SK-N-MC (cell line): ENCODE measurements around the gene ARID3C.

Experiments used
- DNase-seq: peaks from one replicate; pipeline ENCODE4 v3.0.0-alpha.2; 2011; ENCODE audit warnings: low read depth, low spot score
- H3K27ac ChIP-seq: fragments of 200-600 bp; sonication (generic); 2 replicates; pipeline ENCODE4 v1.5.1; 2016; ENCODE audit warnings: mixed run types
- H3K36me3 ChIP-seq: fragments of 200-600 bp; sonication (generic); 2 replicates; pipeline ENCODE4 v1.6.1; 2017; ENCODE audit warnings: antibody characterized with exemption, low read length, mixed read lengths; ENCODE audit not compliant: insufficient read depth
- H3K4me3 ChIP-seq: fragments of 200-600 bp; sonication (generic); 2 replicates; pipeline ENCODE4 v1.5.1; 2016
- H3K9ac ChIP-seq: fragments of 200-600 bp; sonication (generic); 2 replicates; pipeline ENCODE4 v1.8.0; 2017; ENCODE audit warnings: mixed run types, mixed read lengths; ENCODE audit not compliant: insufficient read length
- H3K9me3 ChIP-seq: fragments of 200-600 bp; sonication (generic); 2 replicates; pipeline ENCODE4 v1.6.1; 2017; ENCODE audit warnings: low read depth, mild to moderate bottlenecking, antibody characterized with exemption, low read length, moderate library complexity, mixed read lengths
- EZH2 ChIP-seq: fragments of 200-600 bp; sonication (generic); IDR thresholded peaks from one replicate; pipeline ENCODE4 v1.6.1; 2017; ENCODE audit warnings: antibody characterized with exemption
- FOXP2 ChIP-seq: optimal IDR thresholded peaks from 2 replicates; pipeline ENCODE3; 2011; ENCODE audit warnings: mild to moderate bottlenecking, moderate library complexity; ENCODE audit not compliant: insufficient read depth; ENCODE audit errors: extremely low read length, control extremely low read depth
- POLR2AphosphoS5 ChIP-seq: IDR thresholded peaks from 2 replicates; pipeline ENCODE4 v1.6.1; 2012; ENCODE audit warnings: mild to moderate bottlenecking, low read depth, low read length, borderline replicate concordance

Gene ARID3C

DNA sequence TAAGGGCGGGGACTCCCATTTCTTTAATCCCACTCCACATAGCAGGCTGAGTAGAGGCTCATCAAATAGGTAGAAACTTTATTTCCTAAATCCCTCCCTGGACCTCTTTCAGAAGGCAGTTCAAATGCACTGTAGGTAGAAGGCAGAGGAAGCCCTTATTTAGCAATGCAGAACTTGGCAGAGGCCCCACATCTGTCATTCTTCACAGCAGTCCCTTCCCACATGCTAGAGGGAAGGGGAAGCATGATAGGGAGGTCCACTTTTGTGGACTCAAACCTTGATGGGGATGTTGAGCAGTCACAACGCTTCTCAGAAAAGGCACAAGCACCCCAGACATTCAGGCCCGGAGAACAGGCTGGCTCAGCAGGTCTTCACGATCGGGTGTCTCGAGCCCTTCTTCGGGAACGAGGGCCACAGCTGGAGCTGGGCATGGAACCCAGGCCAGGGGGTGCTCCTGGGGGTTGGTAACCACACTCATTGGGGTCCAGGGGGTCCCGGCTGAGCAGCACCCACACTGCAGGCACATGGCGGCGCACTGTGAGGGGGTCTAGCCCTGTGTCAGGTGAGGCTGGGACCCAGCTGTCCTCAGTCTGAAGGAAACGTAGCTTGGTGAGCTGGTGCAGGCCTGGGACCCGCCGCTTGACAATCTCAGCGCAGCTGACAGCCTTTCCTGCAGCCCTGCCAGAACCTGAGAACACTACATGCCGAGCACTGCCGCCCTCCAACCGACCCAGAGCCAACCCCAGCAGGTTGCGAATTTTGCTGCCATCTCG lies 18.2 kb downstream of the ARID3C start:
- DNase-seq, result no peak
- TF ChIP-seq FOXP2 (no peak), EZH2 (no peak), POLR2AphosphoS5 (no peak)
- H3K9me3 ChIP-seq, result no peaks in the 10 kb centered on the region
- no peaks in the 10 kb centered on the region for H3K36me3 ChIP-seq
- H3K4me3 ChIP-seq, result peak overlapping the region; percentile 87
- no peak overlapping the region for H3K27ac ChIP-seq
- H3K9ac ChIP-seq, result no peak overlapping the region

DNA sequence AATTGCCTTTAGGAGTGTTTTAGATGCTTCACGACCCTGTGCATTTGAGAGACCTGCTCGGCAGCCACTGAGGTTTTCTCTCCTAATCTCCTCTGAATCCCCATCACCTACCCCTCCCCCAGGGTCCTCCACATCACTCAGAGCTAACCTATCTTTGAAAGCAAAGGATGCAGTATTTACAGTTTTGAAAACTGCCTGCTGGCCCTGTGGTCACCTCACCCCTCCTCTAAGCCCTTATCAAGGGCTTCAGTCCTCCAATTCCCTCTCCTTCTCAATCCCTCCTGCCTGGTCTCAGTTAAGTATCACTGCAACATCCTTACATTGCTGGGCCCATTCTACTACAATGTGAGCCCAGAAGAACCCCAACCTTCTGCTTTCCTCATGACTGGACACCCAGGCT lies 21.5 kb downstream of the ARID3C start:
- DNase-seq, result no peak
- Histone ChIP-seq H3K36me3 (no peaks in the 10 kb centered on the region), H3K27ac (no peak overlapping the region), H3K9ac (no peak overlapping the region), H3K4me3 (no peak overlapping the region), H3K9me3 (no peaks in the 10 kb centered on the region)
- TF ChIP-seq FOXP2, result no peak
- no peak for TF ChIP-seq EZH2
- TF ChIP-seq POLR2AphosphoS5, result no peak

DNA sequence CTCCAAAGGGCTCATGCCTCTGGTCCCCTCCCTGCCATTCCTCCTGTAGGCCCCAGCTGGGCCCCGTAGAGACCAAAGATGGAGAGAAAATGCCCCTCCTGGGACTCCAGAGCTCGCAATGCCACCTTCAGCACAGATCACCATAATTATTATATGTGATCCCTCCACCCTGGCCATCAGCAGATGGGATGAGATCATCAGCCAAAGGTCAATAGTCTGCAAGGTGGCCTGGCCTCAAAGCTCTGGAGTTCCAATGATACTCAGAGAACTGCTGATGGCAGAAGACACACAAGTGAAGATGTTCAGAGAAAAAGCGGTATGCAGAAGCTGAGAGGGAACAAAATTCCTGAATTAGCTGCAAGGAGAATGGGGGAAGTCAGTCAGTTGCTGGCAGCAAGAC lies 22.0 kb downstream of the ARID3C start:
- Histone ChIP-seq H3K27ac (no peak overlapping the region), H3K36me3 (no peaks in the 10 kb centered on the region), H3K4me3 (no peak overlapping the region), H3K9ac (no peak overlapping the region), H3K9me3 (no peaks in the 10 kb centered on the region)
- no peak for DNase-seq
- TF ChIP-seq EZH2 (no peak), POLR2AphosphoS5 (no peak), FOXP2 (no peak)

DNA sequence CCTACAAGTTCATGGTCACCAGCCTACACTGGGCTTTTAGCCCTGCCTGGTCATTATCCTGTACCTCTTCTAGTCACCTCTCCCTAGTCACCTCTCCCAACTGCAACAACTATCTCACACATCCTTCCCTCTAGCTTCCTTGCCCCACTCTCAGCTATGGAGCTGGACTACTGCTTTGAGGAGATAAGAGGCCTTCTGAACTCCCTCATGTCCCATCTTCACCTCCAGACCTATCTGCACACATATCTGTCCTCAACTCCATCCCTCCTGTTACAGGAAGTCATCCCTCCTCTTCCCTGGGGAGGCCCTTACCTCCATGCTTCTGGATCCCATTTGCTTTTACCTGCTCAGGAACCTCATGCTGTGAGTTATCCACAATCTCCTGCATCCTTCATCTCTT lies 22.7 kb downstream of the ARID3C start:
- Histone ChIP-seq H3K9me3 (no peaks in the 10 kb centered on the region), H3K4me3 (no peak overlapping the region), H3K36me3 (no peaks in the 10 kb centered on the region), H3K27ac (no peak overlapping the region), H3K9ac (no peak overlapping the region)
- TF ChIP-seq EZH2 (no peak), POLR2AphosphoS5 (no peak), FOXP2 (no peak)
- no peak for DNase-seq

DNA sequence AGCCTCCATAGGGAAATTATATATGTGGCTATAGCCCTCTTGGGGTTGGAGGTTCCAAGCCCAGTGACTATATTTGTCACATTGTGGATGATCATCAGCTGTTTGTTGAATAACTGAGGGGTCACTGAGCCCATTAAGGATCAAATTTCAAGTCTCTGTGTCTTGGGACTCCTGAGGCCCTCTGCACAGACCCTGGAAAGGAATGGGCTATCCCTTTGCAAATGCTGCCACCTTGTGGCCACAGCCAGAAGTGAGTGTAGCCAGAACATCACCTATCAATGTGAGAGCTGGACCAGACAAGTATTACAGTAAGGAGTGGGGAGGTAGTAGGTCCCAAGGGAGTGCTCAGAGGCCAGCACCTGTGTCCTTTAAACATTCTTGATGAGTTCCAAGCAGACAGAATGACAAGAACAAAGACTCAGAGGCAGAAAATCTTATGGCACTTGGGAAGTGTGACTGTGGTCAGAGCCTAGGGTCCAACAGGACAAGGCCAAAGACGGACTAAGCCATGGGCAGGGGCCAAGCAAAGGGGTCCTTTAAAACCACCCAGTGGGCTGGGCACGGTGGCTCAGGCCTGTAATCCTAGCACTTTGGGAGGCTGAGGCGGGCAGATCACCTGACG lies 25.1 kb downstream of the ARID3C start:
- no peak overlapping the region for H3K9ac ChIP-seq
- no peak overlapping the region for H3K27ac ChIP-seq
- TF ChIP-seq EZH2 (no peak), FOXP2 (no peak), POLR2AphosphoS5 (no peak)
- peak; percentile 52 for DNase-seq
- no peaks in the 10 kb centered on the region for H3K9me3 ChIP-seq
- no peaks in the 10 kb centered on the region for H3K36me3 ChIP-seq
- no peak overlapping the region for H3K4me3 ChIP-seq

DNA sequence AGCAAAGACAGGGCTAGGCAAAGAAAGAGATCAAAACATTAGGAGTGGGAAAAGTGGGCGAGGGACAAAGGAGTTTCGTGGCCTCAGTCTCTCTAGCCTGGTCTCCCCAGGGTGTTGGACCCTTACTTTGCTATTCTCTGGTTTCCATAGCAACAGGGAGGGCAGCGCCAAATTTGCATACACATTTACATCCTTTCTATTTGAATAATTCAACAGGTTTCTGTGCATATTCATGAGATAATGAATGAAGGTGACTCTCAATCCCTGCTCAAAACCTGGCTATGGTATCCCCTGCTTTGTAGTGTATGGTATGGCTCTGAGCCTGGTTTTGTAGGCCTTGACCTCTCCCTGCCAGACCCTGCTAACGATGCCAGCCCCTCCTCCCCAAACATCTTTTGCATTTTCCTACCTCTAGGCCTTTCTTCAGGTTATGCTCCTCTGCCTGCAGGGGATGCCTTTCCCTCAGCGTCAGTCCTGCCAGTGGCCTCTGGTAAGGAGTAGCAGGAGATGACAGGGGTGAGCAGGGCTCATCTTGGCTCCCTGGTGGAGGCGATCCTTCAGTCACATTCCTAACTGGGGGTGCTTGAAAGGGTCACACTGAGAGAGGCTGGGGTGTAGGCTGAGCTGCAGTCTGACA lies 26.8 kb downstream of the ARID3C start:
- Histone ChIP-seq H3K4me3 (no peak overlapping the region), H3K9me3 (no peaks in the 10 kb centered on the region), H3K9ac (no peak overlapping the region), H3K36me3 (no peaks in the 10 kb centered on the region), H3K27ac (no peak overlapping the region)
- no peak for DNase-seq
- TF ChIP-seq POLR2AphosphoS5, result no peak
- TF ChIP-seq EZH2, result no peak
- no peak for TF ChIP-seq FOXP2

DNA sequence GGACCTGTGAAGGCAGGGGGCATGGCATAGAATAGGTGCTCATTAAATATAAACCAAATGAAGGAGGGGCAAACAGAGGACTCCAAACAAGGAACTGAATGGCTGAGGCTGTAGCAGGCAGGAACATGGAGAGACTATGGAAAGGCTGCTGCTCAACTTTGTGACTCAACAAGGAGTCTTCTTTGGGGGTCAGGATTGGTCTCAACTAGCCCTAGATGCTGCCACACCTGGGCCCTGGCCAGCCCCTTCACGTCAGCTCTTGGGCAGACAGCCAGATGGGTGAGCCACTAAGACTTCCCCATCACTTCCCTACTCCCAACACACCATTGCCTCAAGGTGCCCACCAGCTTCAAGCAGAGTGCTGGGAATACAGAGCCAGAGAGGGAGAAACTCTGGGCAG lies 28.0 kb downstream of the ARID3C start:
- Histone ChIP-seq H3K36me3 (no peaks in the 10 kb centered on the region), H3K9ac (no peak overlapping the region), H3K4me3 (no peak overlapping the region), H3K9me3 (no peaks in the 10 kb centered on the region), H3K27ac (no peak overlapping the region)
- no peak for TF ChIP-seq FOXP2
- TF ChIP-seq EZH2, result no peak
- no peak for TF ChIP-seq POLR2AphosphoS5
- no peak for DNase-seq

DNA sequence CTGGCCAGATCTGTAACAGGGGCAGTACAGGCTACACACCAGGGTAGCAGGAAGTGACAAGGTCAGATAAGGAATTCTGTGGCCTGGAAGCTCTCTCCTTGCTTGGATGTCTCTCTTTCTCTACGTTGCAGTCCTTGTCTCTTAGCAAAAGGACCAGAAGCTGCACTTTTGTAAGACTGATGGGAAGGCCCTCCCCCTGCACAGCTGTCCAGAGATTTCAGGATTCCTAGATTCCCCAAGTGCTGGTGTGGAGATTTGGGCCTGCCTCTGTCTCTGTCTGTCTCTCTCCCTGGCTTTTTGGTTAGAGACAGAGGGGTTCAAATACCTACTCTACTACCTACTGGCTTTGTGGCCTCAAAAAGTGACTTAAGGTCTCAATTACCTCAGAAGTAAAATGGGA lies 29.3 kb downstream of the ARID3C start:
- DNase-seq, result no peak
- no peak for TF ChIP-seq POLR2AphosphoS5
- TF ChIP-seq FOXP2, result no peak
- no peak for TF ChIP-seq EZH2
- Histone ChIP-seq H3K36me3 (no peaks in the 10 kb centered on the region), H3K9me3 (no peaks in the 10 kb centered on the region), H3K27ac (no peak overlapping the region), H3K9ac (no peak overlapping the region), H3K4me3 (no peak overlapping the region)

DNA sequence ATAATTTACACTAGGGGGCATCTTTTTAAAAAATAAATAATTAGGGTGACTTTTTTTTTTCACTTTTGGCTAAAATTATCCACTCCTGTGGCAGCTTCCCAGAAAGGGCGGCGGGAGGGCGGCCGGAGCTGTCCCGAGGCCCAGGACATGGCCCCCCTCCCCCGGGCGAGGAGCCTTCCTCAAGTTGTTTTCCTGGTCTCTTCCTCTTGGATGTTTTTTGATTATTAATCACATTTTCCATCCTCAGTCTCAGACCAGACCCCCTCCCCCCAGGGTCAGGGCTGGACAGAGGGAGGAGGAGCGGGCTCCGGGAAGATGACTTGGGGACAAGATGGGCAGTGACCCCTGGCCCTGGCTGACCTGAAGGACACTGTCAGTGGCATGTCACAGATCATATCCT lies 34.7 kb downstream of the ARID3C start:
- Histone ChIP-seq H3K36me3 (no peaks in the 10 kb centered on the region), H3K9ac (no peak overlapping the region), H3K27ac (no peak overlapping the region), H3K4me3 (no peak overlapping the region), H3K9me3 (no peaks in the 10 kb centered on the region)
- TF ChIP-seq POLR2AphosphoS5, result no peak
- no peak for TF ChIP-seq FOXP2
- TF ChIP-seq EZH2, result no peak
- DNase-seq, result no peak
